Activated T-cell treated with anti-CD3 and anti-CD28 coated beads, Interleukin-2, amount 50 U/mL, for 48 hours (primary cell): Measurements from ENCODE around the gene NAIF1.
"Not testable (repeated sequence)": the region's sequence is repeated elsewhere in the genome, so short reads cannot be mapped to it uniquely, and the experiment has no call there.

Source experiments
- DNase-seq, 2 experiments: peaks; one replicate each; pipeline ENCODE4 v3.0.0-alpha.2; 2020

NAIF1 gene

DNA sequence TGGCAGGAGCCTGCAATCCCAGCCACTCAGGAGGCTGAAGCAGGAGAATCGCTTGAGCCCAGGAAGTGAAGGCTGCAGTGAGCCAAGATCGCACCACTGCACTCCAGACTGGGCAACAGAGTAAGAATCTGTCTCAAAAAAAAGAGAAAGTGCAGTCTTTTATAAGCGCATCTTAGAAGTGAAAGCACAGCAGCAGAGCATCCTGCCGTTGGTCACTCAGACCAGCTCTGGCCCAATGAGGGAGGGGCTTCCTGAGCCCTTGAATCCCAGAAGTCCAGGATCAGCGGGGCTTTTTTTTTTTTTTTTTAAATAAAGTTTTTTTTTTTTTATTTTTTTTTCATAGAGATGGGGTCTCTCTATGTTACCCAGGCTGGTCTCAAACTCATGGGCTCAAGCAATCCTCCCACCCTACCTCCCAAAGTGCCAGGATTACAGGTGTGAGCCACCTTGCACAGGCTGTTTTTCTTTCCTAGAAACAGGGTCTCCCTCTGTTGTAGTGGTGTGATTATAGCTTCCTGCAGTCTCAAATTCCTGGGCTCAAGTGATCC lies 42.3 kb downstream of the NAIF1 start:
- DNase-seq, result no peak

DNA sequence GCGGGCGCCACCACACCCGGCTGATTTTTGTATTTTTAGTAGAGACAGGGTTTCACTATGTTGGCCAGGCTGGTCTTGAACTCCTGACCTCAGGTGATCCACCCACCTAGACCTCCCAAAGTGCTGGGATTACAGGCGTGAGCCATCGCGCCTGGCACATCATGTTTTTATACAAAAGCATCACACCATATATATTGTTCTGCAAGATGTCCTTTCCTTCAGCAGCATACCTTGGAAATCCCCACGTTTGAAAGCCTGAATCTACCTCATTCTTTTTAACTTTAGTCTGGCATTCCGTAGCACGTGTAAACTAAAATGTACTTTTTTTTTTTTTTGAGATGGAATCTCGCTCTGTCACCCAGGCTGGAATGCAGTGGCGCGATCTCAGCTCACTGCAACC lies 43.4 kb downstream of the NAIF1 start:
- DNase-seq, result not testable (repeated sequence)

DNA sequence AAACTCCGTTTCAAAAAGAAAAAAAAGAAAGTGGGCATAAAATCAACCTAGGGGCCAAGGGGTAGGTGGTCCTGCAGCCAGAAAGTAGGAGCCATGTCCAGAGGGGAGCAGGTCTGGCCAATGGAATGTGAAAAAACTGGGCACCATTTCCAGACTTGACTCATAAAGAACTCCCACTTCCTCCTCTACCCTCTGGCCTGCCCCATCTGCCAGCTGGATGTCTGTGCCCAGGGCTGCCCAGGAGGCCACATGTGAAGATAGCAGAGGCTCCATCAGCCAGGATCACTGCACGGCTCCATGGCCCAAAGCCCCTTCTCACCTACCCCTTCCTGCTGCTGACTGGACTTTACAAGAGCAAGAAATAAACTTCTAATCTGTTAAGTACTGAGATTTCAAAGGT lies 44.2 kb downstream of the NAIF1 start:
- DNase-seq, result no peak

DNA sequence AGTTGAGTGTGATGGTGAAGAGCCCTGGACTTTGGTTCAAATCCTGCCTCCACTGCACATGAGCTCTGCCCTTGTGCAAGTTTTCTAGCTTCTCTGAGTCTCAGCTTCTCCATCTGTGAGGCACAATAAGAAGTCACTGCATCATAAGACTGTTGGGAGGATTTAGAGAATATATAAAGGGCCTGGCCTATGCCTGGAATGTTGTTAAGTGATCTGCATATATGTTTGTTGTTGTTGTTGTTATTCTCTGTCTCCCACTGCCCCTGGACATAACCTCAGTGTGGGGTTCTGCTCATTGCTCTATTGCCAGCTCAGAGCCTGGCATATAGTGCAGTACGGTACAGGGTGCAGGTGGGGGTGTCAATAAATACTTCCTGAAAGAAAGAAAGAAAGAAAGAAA lies 46.0 kb downstream of the NAIF1 start:
- no peak for DNase-seq

DNA sequence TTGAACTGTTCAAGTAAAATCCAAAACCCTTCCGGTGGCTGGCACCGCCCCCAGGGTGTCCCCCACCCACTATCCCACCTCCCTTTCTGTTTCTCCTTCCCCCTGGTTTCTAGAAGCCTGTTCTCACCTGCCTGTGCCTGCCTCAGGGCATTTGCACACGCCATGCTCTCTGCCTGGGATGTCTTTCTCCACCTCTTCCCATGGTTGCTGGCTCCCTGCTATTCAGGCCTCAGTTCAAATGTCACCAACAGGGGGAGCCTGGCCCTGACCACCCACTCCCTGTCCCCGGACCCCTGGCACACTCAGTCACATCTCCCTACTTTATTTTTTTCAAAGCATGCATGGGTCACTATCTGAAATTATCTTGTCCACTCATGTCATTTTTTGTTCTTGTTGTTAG lies 46.4 kb downstream of the NAIF1 start:
- no peak for DNase-seq

DNA sequence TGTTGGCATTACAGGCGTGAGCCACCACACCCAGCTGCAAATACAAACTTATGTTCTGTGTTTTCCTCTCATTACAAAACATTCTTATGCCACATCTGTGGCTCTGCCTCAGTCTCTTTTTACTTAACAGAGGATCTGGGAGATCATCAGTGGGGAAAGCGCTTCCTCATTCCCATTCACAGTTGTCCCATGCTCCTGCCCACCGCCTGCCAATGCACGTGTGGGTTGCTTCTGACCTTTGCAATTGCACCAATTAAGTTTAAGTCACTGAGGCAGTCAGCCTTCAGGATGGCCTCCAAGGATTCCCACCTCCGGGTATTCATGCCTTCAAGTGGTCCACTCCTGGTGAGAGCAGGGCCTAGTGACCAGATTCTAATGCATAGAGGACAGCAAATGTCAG lies 51.4 kb downstream of the NAIF1 start:
- DNase-seq, result no peak
